ENCODE data around the gene ATCAY. TPM values are rescaled to one million over a fixed set of nuclear protein-coding genes. Genes with fewer than 3 reads are reported as not detected.
"Not testable (repeated sequence)": the region's sequence is repeated elsewhere in the genome, so short reads cannot be mapped to it uniquely, and the experiment has no call there.

The ATCAY gene
- total RNA-seq, 3 donors from 2014 or later (not counting 1 experiment from before 2014, with no cell fraction given), result not detected

DNA sequence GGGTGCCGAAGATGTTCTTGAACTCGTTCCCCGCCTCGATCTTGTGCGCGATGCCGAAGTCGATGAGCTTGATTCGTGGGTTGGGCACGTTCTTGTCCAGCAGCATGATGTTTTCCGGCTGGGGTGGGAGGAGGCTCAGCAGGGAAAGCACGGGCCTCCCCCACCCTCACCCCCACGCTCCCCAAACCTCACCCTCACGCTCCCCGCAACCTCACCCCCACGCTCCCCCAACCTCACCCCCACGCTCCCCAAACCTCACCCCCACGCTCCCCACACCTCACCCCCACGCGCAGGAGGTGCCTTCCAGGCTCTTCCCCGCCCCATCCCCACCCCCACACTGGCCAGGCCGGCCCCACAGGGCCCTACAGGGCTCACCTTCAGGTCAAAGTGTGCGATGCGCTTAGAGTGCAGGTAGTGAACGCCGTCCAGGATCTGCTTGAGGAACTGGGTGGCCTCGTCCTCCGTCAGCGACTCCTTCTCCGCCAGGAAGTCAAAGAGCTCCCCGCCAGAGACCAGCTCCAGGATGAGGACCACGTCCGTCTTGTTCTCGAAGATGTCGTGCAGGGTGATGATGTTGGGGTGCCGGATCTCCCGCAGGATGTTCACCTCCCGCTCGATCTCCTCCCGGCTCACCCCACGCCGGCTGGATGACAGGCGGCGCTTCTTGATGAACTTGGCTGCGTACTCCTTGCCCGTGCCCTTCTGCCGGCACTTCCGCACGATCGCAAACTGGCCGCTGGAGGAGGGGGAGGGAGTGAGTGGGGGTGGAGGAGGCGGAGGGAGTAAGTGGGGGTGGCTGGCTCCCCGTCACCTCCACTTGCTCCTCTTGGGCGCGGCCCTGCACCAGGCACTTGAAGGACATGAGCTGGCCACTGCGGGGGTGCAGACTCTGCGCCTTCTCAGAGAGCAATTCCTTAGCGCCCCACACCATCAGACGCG is 84.0 kb downstream of the ATCAY start:
- H3K36me3 ChIP-seq (ENCODE audit: control insufficient read depth, insufficient read depth, low read length), result peaks cover 64% of the 10 kb centered on the region
- Mint-ChIP-seq H3K4me3 (no peak overlapping the region), H3K27me3 (ENCODE audit: low read depth in 2 of 2) (no peaks in the 10 kb centered on the region), H3K9me3 (no peaks in the 10 kb centered on the region), H3K27ac (no peak overlapping the region), H3K36me3 (no peaks in the 10 kb centered on the region), H3K4me1 (peaks cover 10% of the 10 kb centered on the region in 2 donors)
- intact Hi-C loops (cut with micrococcal nuclease), result no loop called here
- H3K27me3 ChIP-seq (ENCODE audit: control insufficient read depth, insufficient read depth, low read length), result no peaks in the 10 kb centered on the region
- H3K4me1 ChIP-seq (ENCODE audit: control insufficient read depth, insufficient read depth, low read length), result peaks cover 9% of the 10 kb centered on the region
- DNase-seq (no peak), ATAC-seq (no peak)
- no peaks in the 10 kb centered on the region for H3K9me3 ChIP-seq (ENCODE audit: control insufficient read depth, insufficient read depth, low read length)
- no peak overlapping the region for H3K4me3 ChIP-seq (ENCODE audit: low read length)
- 98% methylated on average over 53 of the region's 60 CpGs for WGBS (ENCODE audit: insufficient coverage)
- TF ChIP-seq, protein P1, sequence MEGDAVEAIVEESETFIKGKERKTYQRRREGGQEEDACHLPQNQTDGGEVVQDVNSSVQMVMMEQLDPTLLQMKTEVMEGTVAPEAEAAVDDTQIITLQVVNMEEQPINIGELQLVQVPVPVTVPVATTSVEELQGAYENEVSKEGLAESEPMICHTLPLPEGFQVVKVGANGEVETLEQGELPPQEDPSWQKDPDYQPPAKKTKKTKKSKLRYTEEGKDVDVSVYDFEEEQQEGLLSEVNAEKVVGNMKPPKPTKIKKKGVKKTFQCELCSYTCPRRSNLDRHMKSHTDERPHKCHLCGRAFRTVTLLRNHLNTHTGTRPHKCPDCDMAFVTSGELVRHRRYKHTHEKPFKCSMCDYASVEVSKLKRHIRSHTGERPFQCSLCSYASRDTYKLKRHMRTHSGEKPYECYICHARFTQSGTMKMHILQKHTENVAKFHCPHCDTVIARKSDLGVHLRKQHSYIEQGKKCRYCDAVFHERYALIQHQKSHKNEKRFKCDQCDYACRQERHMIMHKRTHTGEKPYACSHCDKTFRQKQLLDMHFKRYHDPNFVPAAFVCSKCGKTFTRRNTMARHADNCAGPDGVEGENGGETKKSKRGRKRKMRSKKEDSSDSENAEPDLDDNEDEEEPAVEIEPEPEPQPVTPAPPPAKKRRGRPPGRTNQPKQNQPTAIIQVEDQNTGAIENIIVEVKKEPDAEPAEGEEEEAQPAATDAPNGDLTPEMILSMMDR (IDR thresholded peaks at IDR 0.05), result no peak
- H3K27ac ChIP-seq (ENCODE audit: low read length), result no peak overlapping the region

DNA sequence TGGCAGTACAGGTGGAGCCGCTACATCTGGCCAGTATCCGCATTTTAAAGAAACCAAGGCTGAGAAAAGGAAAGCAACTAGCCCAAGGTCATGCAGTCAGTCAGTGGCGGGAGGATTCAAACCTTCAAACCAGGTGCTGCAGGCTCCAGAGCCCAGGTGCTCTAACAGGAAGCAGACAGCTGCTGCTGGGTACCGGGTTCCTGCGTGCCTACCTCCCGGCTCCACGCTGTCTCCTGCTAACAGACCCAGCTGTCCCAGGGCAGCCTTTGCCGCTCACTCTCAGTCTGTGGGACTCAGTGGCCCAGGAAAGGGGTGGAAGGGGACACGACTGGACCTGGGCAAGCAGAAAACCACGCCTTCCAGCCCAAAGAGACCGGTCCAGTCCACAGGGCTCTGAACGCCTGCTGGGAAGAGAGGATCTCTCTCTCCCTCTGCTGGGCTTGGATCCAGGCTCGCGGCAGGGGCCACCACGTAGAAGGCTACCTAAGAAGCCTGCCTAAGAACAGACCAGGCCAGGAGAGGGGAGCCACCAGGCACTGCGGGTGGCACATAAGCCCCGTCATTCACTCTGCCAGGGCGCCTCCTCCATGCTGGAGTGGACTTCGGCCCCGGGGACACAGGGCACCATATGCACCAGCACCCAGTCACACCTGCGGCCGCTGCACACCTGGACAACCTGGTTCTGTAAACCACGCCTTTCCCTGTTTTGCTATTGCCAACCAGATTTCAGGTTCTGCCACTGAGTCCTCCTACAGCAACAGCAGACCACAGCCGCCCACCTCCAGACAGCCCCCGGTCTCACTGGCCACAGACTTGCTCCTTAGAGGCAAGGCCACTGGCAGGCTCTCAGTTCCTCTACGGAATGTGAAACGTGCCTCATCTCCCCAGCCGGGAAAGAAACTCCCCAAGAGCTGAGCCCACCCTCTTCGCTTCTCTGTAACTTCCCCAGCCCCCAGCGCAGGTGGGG is 85.8 kb downstream of the ATCAY start:
- Histone ChIP-seq H3K27me3 (ENCODE audit: control insufficient read depth, insufficient read depth, low read length) (no peaks in the 10 kb centered on the region), H3K27ac (ENCODE audit: low read length) (no peak overlapping the region), H3K9me3 (ENCODE audit: control insufficient read depth, insufficient read depth, low read length) (no peaks in the 10 kb centered on the region), H3K4me1 (ENCODE audit: control insufficient read depth, insufficient read depth, low read length) (peaks cover 25% of the 10 kb centered on the region), H3K36me3 (ENCODE audit: control insufficient read depth, insufficient read depth, low read length) (peaks cover 50% of the 10 kb centered on the region), H3K4me3 (ENCODE audit: low read length) (no peak overlapping the region)
- intact Hi-C loops (cut with micrococcal nuclease), result no loop called here
- Mint-ChIP-seq H3K27ac (peak overlapping the region in 1 of 2 donors; percentile 45), H3K9me3 (no peaks in the 10 kb centered on the region), H3K36me3 (no peaks in the 10 kb centered on the region), H3K4me3 (no peak overlapping the region), H3K27me3 (ENCODE audit: low read depth in 2 of 2) (no peaks in the 10 kb centered on the region), H3K4me1 (peaks cover 22 to 28% of the 10 kb centered on the region in 2 donors)
- TF ChIP-seq, protein P1 (IDR thresholded peaks at IDR 0.05), result no peak
- WGBS (ENCODE audit: insufficient coverage), result 89% methylated on average over 30 of the region's 30 CpGs
- DNase-seq, result no peak
- ATAC-seq, result no peak

DNA sequence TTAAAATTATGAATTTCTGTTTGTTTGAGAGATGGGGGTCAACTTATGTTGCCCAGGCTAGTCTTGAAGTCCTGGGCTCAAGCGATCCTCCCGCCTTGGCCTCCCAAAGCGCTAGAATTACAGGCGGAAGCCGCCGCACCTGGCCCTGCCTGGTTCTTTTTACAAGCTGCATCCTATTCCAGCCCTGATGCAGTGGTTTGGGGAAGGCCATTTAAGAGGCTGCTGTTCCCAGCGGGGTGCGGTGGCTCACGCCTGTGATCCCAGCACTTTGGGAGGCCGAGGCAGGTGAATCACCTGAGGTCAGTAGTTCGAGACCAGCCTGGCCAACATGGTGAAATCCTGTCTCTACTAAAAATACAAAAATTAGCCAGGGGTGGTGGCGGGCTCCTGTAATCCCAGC is 87.5 kb downstream of the ATCAY start:
- H3K4me3 ChIP-seq (ENCODE audit: low read length); H3K9me3 ChIP-seq (ENCODE audit: control insufficient read depth, insufficient read depth, low read length); H3K27me3 ChIP-seq (ENCODE audit: control insufficient read depth, insufficient read depth, low read length); DNase-seq; H3K27ac Mint-ChIP-seq; H3K9me3 Mint-ChIP-seq; H3K36me3 Mint-ChIP-seq; intact Hi-C loops (cut with micrococcal nuclease); ATAC-seq; H3K27me3 Mint-ChIP-seq (ENCODE audit: low read depth in 2 of 2); H3K27ac ChIP-seq (ENCODE audit: low read length): not testable (repeated sequence)
- 96% methylated on average over 12 of the region's 12 CpGs for WGBS (ENCODE audit: insufficient coverage)
- H3K4me1 ChIP-seq (ENCODE audit: control insufficient read depth, insufficient read depth, low read length), result peaks cover 28% of the 10 kb centered on the region
- peak overlapping the region; percentile 47 for H3K4me3 Mint-ChIP-seq
- peaks cover 22 to 29% of the 10 kb centered on the region in 2 donors for H3K4me1 Mint-ChIP-seq
- peaks cover 40% of the 10 kb centered on the region for H3K36me3 ChIP-seq (ENCODE audit: control insufficient read depth, insufficient read depth, low read length)
